ENCODE data around the gene KIFAP3.
A peak's percentile ranks its signal among the peaks of the same experiment; 100 is the strongest.

KIFAP3 gene

GRCh38 chr1:169970114-169970513 is 104.4 kb downstream of the KIFAP3 start:
- DNase-seq, result no peak

GRCh38 chr1:169968174-169968573 is 106.3 kb downstream of the KIFAP3 start:
- DNase-seq, result no peak

GRCh38 chr1:169964206-169964605 is 110.3 kb downstream of the KIFAP3 start:
- no peak for DNase-seq

GRCh38 chr1:169959686-169960085 is 114.8 kb downstream of the KIFAP3 start:
- DNase-seq, result no peak

GRCh38 chr1:169958987-169959386 is 115.5 kb downstream of the KIFAP3 start:
- DNase-seq, result no peak

GRCh38 chr1:169957884-169958283 is 116.6 kb downstream of the KIFAP3 start:
- no peak for DNase-seq

GRCh38 chr1:169951108-169951507 is 123.4 kb downstream of the KIFAP3 start:
- DNase-seq, result no peak

GRCh38 chr1:169949139-169949538 is 125.4 kb downstream of the KIFAP3 start:
- DNase-seq, result no peak

- no peak for DNase-seq
These were observed 128.3 kb downstream of the KIFAP3 start for GRCh38 chr1:169946206-169946605.

GRCh38 chr1:169945181-169945580 is 129.3 kb downstream of the KIFAP3 start:
- DNase-seq, result no peak

GRCh38 chr1:169944621-169945020 is 129.9 kb downstream of the KIFAP3 start:
- no peak for DNase-seq

- DNase-seq, result no peak
These were observed 130.4 kb downstream of the KIFAP3 start for GRCh38 chr1:169943963-169944526.

GRCh38 chr1:169941982-169942830 is 132.3 kb downstream of the KIFAP3 start:
- DNase-seq, result no peak

- no peak for DNase-seq
These were observed 140.3 kb downstream of the KIFAP3 start for GRCh38 chr1:169933984-169934725.

GRCh38 chr1:169931795-169932231 is 142.7 kb downstream of the KIFAP3 start:
- DNase-seq, result no peak

GRCh38 chr1:169929210-169929526 is 145.3 kb downstream of the KIFAP3 start:
- no peak for DNase-seq

GRCh38 chr1:169928438-169929209 is 145.9 kb downstream of the KIFAP3 start:
- DNase-seq, result peak; percentile 21 to 58

GRCh38 chr1:169925505-169926482 is 148.7 kb downstream of the KIFAP3 start:
- DNase-seq, result no peak

GRCh38 chr1:169924829-169925228 is 149.7 kb downstream of the KIFAP3 start:
- no peak for DNase-seq

- no peak for DNase-seq
These were observed 150.4 kb downstream of the KIFAP3 start for GRCh38 chr1:169924063-169924462.

- no peak for DNase-seq
These were observed 153.4 kb downstream of the KIFAP3 start for GRCh38 chr1:169921080-169921479.

GRCh38 chr1:169918927-169919326 is 155.6 kb downstream of the KIFAP3 start:
- DNase-seq, result no peak
